ENCODE data around the gene CMTM3. TPM values are rescaled to one million over a fixed set of nuclear protein-coding genes. Genes with fewer than 3 reads are reported as not detected.

Gene CMTM3
- polyA plus RNA-seq, 1 of the 3 experiments (the other 2 are of a cell fraction), result 69.4 TPM

DNA sequence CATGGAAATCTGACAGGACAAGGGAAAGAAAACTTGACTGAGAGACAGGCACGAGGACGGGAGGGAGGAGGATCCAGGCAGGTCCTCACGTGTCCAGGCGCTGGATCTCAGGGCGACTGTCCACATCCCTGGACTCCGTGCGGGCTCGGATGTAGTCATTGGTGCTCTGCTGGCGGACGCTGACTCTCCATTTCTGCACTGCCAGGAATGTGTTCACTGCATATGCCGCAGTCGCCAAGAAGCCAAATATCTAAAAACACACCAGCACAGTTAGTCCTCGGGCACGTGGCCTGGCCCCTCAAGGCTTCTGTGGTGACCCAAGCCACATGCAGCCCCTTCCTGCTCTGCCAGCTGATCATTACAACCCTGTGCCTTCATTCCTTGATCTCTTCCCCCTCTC lies 17.5 kb downstream of the CMTM3 start:
- Histone ChIP-seq H3K27ac (ENCODE audit: low read depth in 2 of 2, low read length in 1 of 2) (no peak overlapping the region), H3K4me1 (ENCODE audit: control insufficient read depth in 1 of 2, insufficient read depth in 2 of 2, low read depth in 1 of 2, low read length in 1 of 2) (peaks cover 14 to 31% of the 10 kb centered on the region in 2 experiments), H2AFZ (ENCODE audit: low read depth) (no peak overlapping the region), H3K36me3 (replicated peaks in 1 of 2; ENCODE audit: control insufficient read depth in 1 of 2, insufficient read depth in 2 of 2, low read length in 1 of 2) (peaks cover 0 to 11% of the 10 kb centered on the region in 2 experiments), H3K79me2 (ENCODE audit: insufficient read depth) (no peaks in the 10 kb centered on the region), H3F3A (replicated peaks; ENCODE audit: insufficient read depth) (peaks cover 16% of the 10 kb centered on the region), H3K4me3 (ENCODE audit: low read depth in 2 of 2, low read length in 1 of 2) (no peak overlapping the region), H3K9ac (no peak overlapping the region), H3K9me2 (no peaks in the 10 kb centered on the region), H3K4me2 (no peak overlapping the region), H4K20me1 (ENCODE audit: insufficient read depth) (no peaks in the 10 kb centered on the region), H3K27me3 (ENCODE audit: insufficient read depth) (no peaks in the 10 kb centered on the region), H3K9me3 (no peaks in the 10 kb centered on the region)
- POLR2A ChIA-PET, result no interaction called here
- CTCF ChIA-PET, result no interaction called here
- DNase-seq, result no peak
- TF ChIP-seq, protein P1, sequence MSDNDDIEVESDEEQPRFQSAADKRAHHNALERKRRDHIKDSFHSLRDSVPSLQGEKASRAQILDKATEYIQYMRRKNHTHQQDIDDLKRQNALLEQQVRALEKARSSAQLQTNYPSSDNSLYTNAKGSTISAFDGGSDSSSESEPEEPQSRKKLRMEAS (IDR thresholded peaks at IDR 0.05; ENCODE audit: low read depth), result no peak
- TF ChIP-seq ELF1 (IDR thresholded peaks at IDR 0.05) (no peak), RXRA (IDR thresholded peaks at IDR 0.05; ENCODE audit: borderline replicate concordance, low read depth) (no peak), SIN3A (IDR thresholded peaks at IDR 0.05; ENCODE audit: borderline replicate concordance, low read depth, low read length) (no peak), MXI1 (IDR thresholded peaks at IDR 0.05; ENCODE audit: low read depth, low read length) (no peak), TAF1 (IDR thresholded peaks at IDR 0.05; ENCODE audit: borderline replicate concordance, low read depth, low read length) (no peak), GABPA (IDR thresholded peaks at IDR 0.05; ENCODE audit: low read depth) (no peak), TCF12 (IDR thresholded peaks at IDR 0.05) (no peak), FOXM1 (IDR thresholded peaks at IDR 0.05; ENCODE audit: low read depth) (no peak), RCOR1 (IDR thresholded peaks at IDR 0.05; ENCODE audit: low read length) (no peak), MEF2A (IDR thresholded peaks at IDR 0.05; ENCODE audit: borderline replicate concordance, low read depth) (no peak), RFX5 (IDR thresholded peaks at IDR 0.05; ENCODE audit: low read length) (no peak), EP300 (IDR thresholded peaks at IDR 0.05; ENCODE audit: borderline replicate concordance in 1 of 2, low read depth in 1 of 2, low read length in 1 of 2) (no peak), JUND (IDR thresholded peaks at IDR 0.05) (no peak), FOSL2 (IDR thresholded peaks at IDR 0.05; ENCODE audit: borderline replicate concordance, low read depth) (no peak), TEAD4 (IDR thresholded peaks at IDR 0.05; ENCODE audit: borderline replicate concordance, insufficient read depth) (no peak), SMC3 (IDR thresholded peaks at IDR 0.05; ENCODE audit: low read depth, low read length) (no peak)
- TF ChIP-seq, protein P2, sequence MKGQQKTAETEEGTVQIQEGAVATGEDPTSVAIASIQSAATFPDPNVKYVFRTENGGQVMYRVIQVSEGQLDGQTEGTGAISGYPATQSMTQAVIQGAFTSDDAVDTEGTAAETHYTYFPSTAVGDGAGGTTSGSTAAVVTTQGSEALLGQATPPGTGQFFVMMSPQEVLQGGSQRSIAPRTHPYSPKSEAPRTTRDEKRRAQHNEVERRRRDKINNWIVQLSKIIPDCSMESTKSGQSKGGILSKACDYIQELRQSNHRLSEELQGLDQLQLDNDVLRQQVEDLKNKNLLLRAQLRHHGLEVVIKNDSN (IDR thresholded peaks at IDR 0.05; ENCODE audit: borderline replicate concordance, low read depth), result no peak
- TF ChIP-seq, protein P3, sequence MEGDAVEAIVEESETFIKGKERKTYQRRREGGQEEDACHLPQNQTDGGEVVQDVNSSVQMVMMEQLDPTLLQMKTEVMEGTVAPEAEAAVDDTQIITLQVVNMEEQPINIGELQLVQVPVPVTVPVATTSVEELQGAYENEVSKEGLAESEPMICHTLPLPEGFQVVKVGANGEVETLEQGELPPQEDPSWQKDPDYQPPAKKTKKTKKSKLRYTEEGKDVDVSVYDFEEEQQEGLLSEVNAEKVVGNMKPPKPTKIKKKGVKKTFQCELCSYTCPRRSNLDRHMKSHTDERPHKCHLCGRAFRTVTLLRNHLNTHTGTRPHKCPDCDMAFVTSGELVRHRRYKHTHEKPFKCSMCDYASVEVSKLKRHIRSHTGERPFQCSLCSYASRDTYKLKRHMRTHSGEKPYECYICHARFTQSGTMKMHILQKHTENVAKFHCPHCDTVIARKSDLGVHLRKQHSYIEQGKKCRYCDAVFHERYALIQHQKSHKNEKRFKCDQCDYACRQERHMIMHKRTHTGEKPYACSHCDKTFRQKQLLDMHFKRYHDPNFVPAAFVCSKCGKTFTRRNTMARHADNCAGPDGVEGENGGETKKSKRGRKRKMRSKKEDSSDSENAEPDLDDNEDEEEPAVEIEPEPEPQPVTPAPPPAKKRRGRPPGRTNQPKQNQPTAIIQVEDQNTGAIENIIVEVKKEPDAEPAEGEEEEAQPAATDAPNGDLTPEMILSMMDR (IDR thresholded peaks at IDR 0.05), result no peak
- TF ChIP-seq, protein P4, sequence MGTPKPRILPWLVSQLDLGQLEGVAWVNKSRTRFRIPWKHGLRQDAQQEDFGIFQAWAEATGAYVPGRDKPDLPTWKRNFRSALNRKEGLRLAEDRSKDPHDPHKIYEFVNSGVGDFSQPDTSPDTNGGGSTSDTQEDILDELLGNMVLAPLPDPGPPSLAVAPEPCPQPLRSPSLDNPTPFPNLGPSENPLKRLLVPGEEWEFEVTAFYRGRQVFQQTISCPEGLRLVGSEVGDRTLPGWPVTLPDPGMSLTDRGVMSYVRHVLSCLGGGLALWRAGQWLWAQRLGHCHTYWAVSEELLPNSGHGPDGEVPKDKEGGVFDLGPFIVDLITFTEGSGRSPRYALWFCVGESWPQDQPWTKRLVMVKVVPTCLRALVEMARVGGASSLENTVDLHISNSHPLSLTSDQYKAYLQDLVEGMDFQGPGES (IDR thresholded peaks at IDR 0.05; ENCODE audit: low read depth, low read length), result no peak
- 91% methylated on average over 13 of the region's 14 CpGs for WGBS (ENCODE audit: low lambda C conversion rate)

Data from SK-N-SH (cell line).